Stomach (tissue), 4 donors: ENCODE measurements around the gene TGFBR3L.

Experiments
- EP300 ChIP-seq: sonication (generic); formaldehyde crosslinking; IDR thresholded peaks from one replicate; pipeline ENCODE4 v1.6.1; 2017; ENCODE audit warnings: antibody characterized with exemption
- POLR2A ChIP-seq, 4 donors: fragments of 450-650 bp; IDR thresholded peaks; one replicate each; pipeline ENCODE4 v1.6.1; 2016; ENCODE audit warnings: antibody characterized with exemption in 4 of 4, control low read depth in 2 of 4, mild to moderate bottlenecking in 1 of 4, moderate library complexity in 1 of 4
- POLR2AphosphoS5 ChIP-seq, 3 donors: sonication (generic); formaldehyde crosslinking; IDR thresholded peaks; one replicate each; pipeline ENCODE4 v1.6.1; 2016; ENCODE audit warnings: antibody characterized with exemption in 3 of 3
- TF ChIP-seq, protein P1 (sequence below), 7 experiments: fragments of 450-650 bp in 4 of 7; fragments of 200-600 bp in 3 of 7; sonication (generic) in 3 of 7; IDR thresholded peaks; one replicate each; pipeline ENCODE4 v1.5.1; 2016 to 2019; ENCODE audit warnings: antibody characterized with exemption in 7 of 7, control low read depth in 2 of 7, mild to moderate bottlenecking in 1 of 7

DNA sequence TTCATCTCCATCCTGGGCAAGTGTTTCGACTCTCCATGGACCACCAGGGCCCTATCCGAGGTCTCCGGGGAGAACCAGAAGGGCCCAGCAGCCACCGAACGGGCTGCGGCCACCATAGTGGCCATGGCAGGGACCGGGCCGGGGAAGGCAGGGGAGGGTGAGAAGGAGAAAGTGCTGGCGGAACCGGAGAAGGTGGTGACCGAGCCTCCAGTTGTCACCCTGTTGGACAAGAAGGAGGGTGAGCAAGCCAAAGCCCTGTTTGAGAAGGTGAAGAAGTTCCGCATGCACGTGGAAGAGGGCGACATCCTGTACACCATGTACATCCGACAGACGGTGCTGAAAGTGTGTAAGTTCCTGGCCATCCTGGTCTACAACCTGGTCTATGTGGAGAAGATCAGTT lies 15.7 kb upstream of the TGFBR3L start:
- TF ChIP-seq POLR2AphosphoS5 (IDR thresholded peaks at IDR 0.05) (no peak), POLR2A (IDR thresholded peaks at IDR 0.05) (no peak), EP300 (no peak)
- TF ChIP-seq, protein P1, sequence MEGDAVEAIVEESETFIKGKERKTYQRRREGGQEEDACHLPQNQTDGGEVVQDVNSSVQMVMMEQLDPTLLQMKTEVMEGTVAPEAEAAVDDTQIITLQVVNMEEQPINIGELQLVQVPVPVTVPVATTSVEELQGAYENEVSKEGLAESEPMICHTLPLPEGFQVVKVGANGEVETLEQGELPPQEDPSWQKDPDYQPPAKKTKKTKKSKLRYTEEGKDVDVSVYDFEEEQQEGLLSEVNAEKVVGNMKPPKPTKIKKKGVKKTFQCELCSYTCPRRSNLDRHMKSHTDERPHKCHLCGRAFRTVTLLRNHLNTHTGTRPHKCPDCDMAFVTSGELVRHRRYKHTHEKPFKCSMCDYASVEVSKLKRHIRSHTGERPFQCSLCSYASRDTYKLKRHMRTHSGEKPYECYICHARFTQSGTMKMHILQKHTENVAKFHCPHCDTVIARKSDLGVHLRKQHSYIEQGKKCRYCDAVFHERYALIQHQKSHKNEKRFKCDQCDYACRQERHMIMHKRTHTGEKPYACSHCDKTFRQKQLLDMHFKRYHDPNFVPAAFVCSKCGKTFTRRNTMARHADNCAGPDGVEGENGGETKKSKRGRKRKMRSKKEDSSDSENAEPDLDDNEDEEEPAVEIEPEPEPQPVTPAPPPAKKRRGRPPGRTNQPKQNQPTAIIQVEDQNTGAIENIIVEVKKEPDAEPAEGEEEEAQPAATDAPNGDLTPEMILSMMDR (IDR thresholded peaks at IDR 0.05), result no peak
